SKM-1 treated with dmso at 0.1 percent for 144 hours (cell line): ENCODE data around the gene LMF1.

Experiments
- DNase-seq: peaks from one replicate; lab custom pipeline; 2025; ENCODE audit not compliant: unreplicated experiment; lab: John Stamatoyannopoulos, UW

The LMF1 gene

GRCh38 chr16:986411-986810 lies 15.6 kb upstream of the LMF1 start:
- DNase-seq = no peak

- no peak for DNase-seq
Observed at GRCh38 chr16:985646-986400, 15.0 kb upstream of the LMF1 start.

GRCh38 chr16:984736-985636 lies 14.2 kb upstream of the LMF1 start:
- no peak for DNase-seq

GRCh38 chr16:984121-984694 lies 13.4 kb upstream of the LMF1 start:
- DNase-seq = no peak

GRCh38 chr16:983044-984030 lies 12.6 kb upstream of the LMF1 start:
- DNase-seq = no peak

- DNase-seq = no peak
Observed at GRCh38 chr16:982145-983043, 11.6 kb upstream of the LMF1 start.

- no peak for DNase-seq
Observed at GRCh38 chr16:981695-982144, 10.9 kb upstream of the LMF1 start, which contains the start of gene SOX8. Gene SOX8, plus strand, starts transcription at chr16:981770. Its CDS starts 153 bp downstream, at chr16:981923.

- no peak for DNase-seq
Observed at GRCh38 chr16:980595-980854, 9.7 kb upstream of the LMF1 start.

- DNase-seq = no peak
Observed at GRCh38 chr16:979859-980594, 9.2 kb upstream of the LMF1 start.

- DNase-seq = no peak
Observed at GRCh38 chr16:979147-979546, 8.4 kb upstream of the LMF1 start.

GRCh38 chr16:978403-978802 lies 7.6 kb upstream of the LMF1 start:
- no peak for DNase-seq

- no peak for DNase-seq
Observed at GRCh38 chr16:977896-978295, 7.1 kb upstream of the LMF1 start.

- no peak for DNase-seq
Observed at GRCh38 chr16:977081-977701, 6.4 kb upstream of the LMF1 start.

- DNase-seq = no peak
Observed at GRCh38 chr16:976389-976931, 5.7 kb upstream of the LMF1 start.

GRCh38 chr16:975291-975690 lies 4.5 kb upstream of the LMF1 start:
- DNase-seq = no peak

- DNase-seq = no peak
Observed at GRCh38 chr16:974611-975261, 4.0 kb upstream of the LMF1 start.

GRCh38 chr16:974001-974601 lies 3.3 kb upstream of the LMF1 start:
- no peak for DNase-seq
